Measurements from ENCODE around the gene NMUR2. TPM values are rescaled to one million over a fixed set of nuclear protein-coding genes. Genes with fewer than 3 reads are reported as not detected.

The NMUR2 gene
- total and polyA plus RNA-seq, 2 of the 8 experiments (the other 6 are each of a cell fraction or from before 2014, with no cell fraction given), result 0.11 TPM; not detected in 1

DNA sequence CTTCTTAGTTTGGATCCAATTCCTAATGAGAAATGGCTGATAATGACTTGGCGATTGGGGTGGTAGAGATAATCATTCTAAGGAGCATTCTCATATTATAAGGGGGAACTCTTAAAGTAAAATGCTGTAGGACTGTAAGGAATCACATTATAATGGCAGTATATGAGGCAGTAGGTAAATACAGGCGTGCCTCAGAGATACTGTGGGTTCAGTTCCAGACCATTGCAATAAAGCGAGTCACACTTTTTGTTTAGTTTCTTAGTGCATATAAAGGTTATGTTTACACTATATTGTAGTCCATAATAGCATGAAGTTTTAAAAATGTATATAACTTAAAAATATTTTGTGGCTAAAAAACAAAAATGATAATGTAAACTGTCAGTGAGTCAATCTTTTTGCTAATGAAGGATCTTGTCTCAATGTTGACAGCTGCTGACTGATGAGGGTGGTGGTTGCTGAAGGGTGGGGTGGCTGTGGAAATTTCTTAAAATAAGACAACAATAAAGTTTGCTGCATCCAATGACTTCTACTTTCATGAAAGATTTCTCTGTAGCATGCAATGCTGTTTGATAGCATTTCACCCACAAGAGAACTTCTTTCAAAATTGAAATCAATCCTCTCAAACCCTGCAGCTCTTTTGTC is 15.8 kb downstream of the NMUR2 start:
- no peak overlapping the region for H3K4me2 ChIP-seq (ENCODE audit: insufficient read depth in 1 of 2, low read depth in 2 of 2, low read length in 2 of 2)
- H3K56ac ChIP-seq (replicated peaks; ENCODE audit: insufficient read length, low read depth, low read length), result no peak overlapping the region
- H3K4me3 ChIP-seq (ENCODE audit: extremely low read depth in 1 of 4, insufficient read depth in 2 of 4, low read depth in 3 of 4, low read length in 4 of 4), result no peak overlapping the region
- ChIA-PET CTCF (ENCODE audit: partially characterized antibody) (no interaction called here), POLR2A (ENCODE audit: partially characterized antibody) (no interaction called here)
- no peak overlapping the region for H2BK20ac ChIP-seq (ENCODE audit: low read length)
- no peak overlapping the region for H2BK12ac ChIP-seq (ENCODE audit: low read depth, low read length)
- no peaks in the 10 kb centered on the region for H3K27me3 ChIP-seq (replicated peaks in 1 of 4; ENCODE audit: control insufficient read depth in 3 of 4, extremely low read depth in 1 of 4, insufficient read depth in 3 of 4, low read length in 3 of 4)
- H3K23me2 ChIP-seq (ENCODE audit: low read depth, low read length), result no peaks in the 10 kb centered on the region
- DNase-seq (ENCODE audit: low read depth in 1 of 2, low spot score in 2 of 2), result no peak
- H2BK5ac ChIP-seq (ENCODE audit: low read depth, low read length), result no peak overlapping the region
- no peaks in the 10 kb centered on the region for H3K79me2 ChIP-seq (ENCODE audit: control insufficient read depth in 1 of 2, insufficient read depth in 2 of 2, low read length in 2 of 2)
- TF ChIP-seq EZH2 (IDR thresholded peaks at IDR 0.05; ENCODE audit: low read depth, low read length, severe bottlenecking) (no peak), SUZ12 (IDR thresholded peaks at IDR 0.05; ENCODE audit: low read length) (no peak), CBX8 (IDR thresholded peaks at IDR 0.05; ENCODE audit: borderline replicate concordance, low read depth, low read length) (no peak)
- H2AK5ac ChIP-seq (ENCODE audit: low read depth, low read length), result no peak overlapping the region
- H3K23ac ChIP-seq (ENCODE audit: insufficient read length), result no peak overlapping the region
- H2BK15ac ChIP-seq (ENCODE audit: low read length), result no peak overlapping the region
- H3K18ac ChIP-seq (ENCODE audit: extremely low read depth, low read length), result no peak overlapping the region
- no peak overlapping the region for H2AFZ ChIP-seq (ENCODE audit: low read length)
- no peak overlapping the region for H2BK120ac ChIP-seq (replicated peaks; ENCODE audit: low read depth, low read length)
- no peaks in the 10 kb centered on the region for H4K20me1 ChIP-seq (replicated peaks in 1 of 2; ENCODE audit: control insufficient read depth in 1 of 2, insufficient read depth in 2 of 2, low read length in 2 of 2)
- H3K36me3 ChIP-seq (ENCODE audit: control insufficient read depth in 2 of 4, insufficient read depth in 4 of 4, low read length in 3 of 4), result no peaks in the 10 kb centered on the region
- no peaks in the 10 kb centered on the region for H3K79me1 ChIP-seq (ENCODE audit: low read depth, low read length)
- no peak overlapping the region for H4K91ac ChIP-seq (replicated peaks; ENCODE audit: insufficient read length, low read length)
- no peak overlapping the region for H3K27ac ChIP-seq (ENCODE audit: low read depth, low read length)
- H4K8ac ChIP-seq (ENCODE audit: extremely low read depth, insufficient read depth, low read length), result no peak overlapping the region
- H3K9me3 ChIP-seq (ENCODE audit: insufficient read depth in 2 of 2, low read depth in 1 of 2, low read length in 1 of 2), result peaks cover 0 to 4% of the 10 kb centered on the region in 2 experiments; a peak in 2 of 4 replicates
- H3K14ac ChIP-seq (ENCODE audit: insufficient read length), result no peak overlapping the region
- H3K9ac ChIP-seq (replicated peaks in 1 of 4; ENCODE audit: extremely low read depth in 1 of 4, low read depth in 3 of 4, low read length in 3 of 4), result no peak overlapping the region
- WGBS, 2 experiments (ENCODE audit: extremely low coverage in 1 of 2, insufficient coverage in 1 of 2, insufficient read length in 1 of 2, insufficient replicate concordance in 2 of 2, low coverage in 1 of 2, low lambda C conversion rate in 2 of 2, missing lambda C conversion rate in 1 of 2), result 75% methylated on average over 3 of the region's 3 CpGs; no CpG with 5 or more reads in 1 of the 2 experiments
- no peak overlapping the region for H4K5ac ChIP-seq (ENCODE audit: insufficient read length, low read depth, low read length)
- H3K4ac ChIP-seq (replicated peaks; ENCODE audit: insufficient read length, low read depth, low read length), result no peak overlapping the region
- no peaks in the 10 kb centered on the region for H3K4me1 ChIP-seq (replicated peaks in 1 of 4; ENCODE audit: control insufficient read depth in 3 of 4, insufficient read depth in 4 of 4, low read length in 3 of 4)
- FAIRE-seq, result no peak

Measured in H1 (cell line).